ENCODE results near the gene PTGER4.

Gene PTGER4

GRCh38 chr5:40680741-40681362 lies 1.1 kb downstream of the PTGER4 start:
- Mint-ChIP-seq H3K27ac (peak overlapping the region; percentile 95 to 97), H3K27me3 (no peaks in the 10 kb centered on the region), H3K4me3 (peak overlapping the region; percentile 92 to 94), H3K4me1 (peaks cover 34% of the 10 kb centered on the region), H3K9me3 (no peaks in the 10 kb centered on the region)
- DNase-seq (peak; percentile 66 to 69), ATAC-seq (no peak)

- Mint-ChIP-seq H3K9me3 (no peaks in the 10 kb centered on the region), H3K4me3 (peak overlapping the region; percentile 92 to 94), H3K27me3 (no peaks in the 10 kb centered on the region), H3K4me1 (peaks cover 32% of the 10 kb centered on the region), H3K27ac (peak overlapping the region; percentile 95 to 97)
- peak; percentile 11 for ATAC-seq
- DNase-seq: peak; percentile 56 to 68
Measured at GRCh38 chr5:40681363-40682153, 1.8 kb downstream of the PTGER4 start.

GRCh38 chr5:40682154-40683017 lies 2.7 kb downstream of the PTGER4 start:
- H3K27ac Mint-ChIP-seq: peak overlapping the region; percentile 95 to 97
- DNase-seq: no peak
- ATAC-seq: peak; percentile 5
- H3K4me1 Mint-ChIP-seq: peaks cover 28% of the 10 kb centered on the region
- no peaks in the 10 kb centered on the region for H3K27me3 Mint-ChIP-seq
- peak overlapping the region; percentile 92 to 94 for H3K4me3 Mint-ChIP-seq
- H3K9me3 Mint-ChIP-seq: no peaks in the 10 kb centered on the region

GRCh38 chr5:40683305-40683704 lies 3.6 kb downstream of the PTGER4 start:
- Mint-ChIP-seq H3K27ac (peak overlapping the region; percentile 75 to 95), H3K9me3 (no peaks in the 10 kb centered on the region), H3K4me3 (peak overlapping the region; percentile 92 to 94), H3K27me3 (no peaks in the 10 kb centered on the region), H3K4me1 (peaks cover 31% of the 10 kb centered on the region)
- ATAC-seq (no peak), DNase-seq (no peak)

GRCh38 chr5:40685193-40685592 lies 5.5 kb downstream of the PTGER4 start:
- no peaks in the 10 kb centered on the region for H3K9me3 Mint-ChIP-seq
- no peak for ATAC-seq
- H3K4me1 Mint-ChIP-seq: peaks cover 40% of the 10 kb centered on the region
- H3K27me3 Mint-ChIP-seq: no peaks in the 10 kb centered on the region
- DNase-seq: no peak
- peak overlapping the region in 1 of 2 donors; percentile 72 for H3K27ac Mint-ChIP-seq
- peak overlapping the region; percentile 82 to 94 for H3K4me3 Mint-ChIP-seq

- no peak for ATAC-seq
- Mint-ChIP-seq H3K4me1 (peaks cover 48% of the 10 kb centered on the region), H3K4me3 (peak overlapping the region; percentile 82 to 94), H3K27ac (peak overlapping the region in 1 of 2 donors; percentile 83), H3K9me3 (no peaks in the 10 kb centered on the region), H3K27me3 (no peaks in the 10 kb centered on the region)
- no peak for DNase-seq
Measured at GRCh38 chr5:40685976-40686486, 6.3 kb downstream of the PTGER4 start.

- Mint-ChIP-seq H3K27ac (peak overlapping the region; percentile 84 to 94), H3K4me3 (peak overlapping the region; percentile 82 to 94), H3K4me1 (peaks cover 61% of the 10 kb centered on the region), H3K9me3 (no peaks in the 10 kb centered on the region), H3K27me3 (no peaks in the 10 kb centered on the region)
- DNase-seq: peak in 1 of 2 donors; percentile 58
- peak; percentile 57 for ATAC-seq
Measured at GRCh38 chr5:40687321-40687720, 7.6 kb downstream of the PTGER4 start.

GRCh38 chr5:40688127-40688761 lies 8.5 kb downstream of the PTGER4 start:
- ATAC-seq (peak; percentile 79), DNase-seq (peak; percentile 80 to 86)
- Mint-ChIP-seq H3K4me3 (peak overlapping the region; percentile 82 to 94), H3K27me3 (no peaks in the 10 kb centered on the region), H3K27ac (peak overlapping the region; percentile 85 to 94), H3K9me3 (no peaks in the 10 kb centered on the region), H3K4me1 (peaks cover 63% of the 10 kb centered on the region)

- DNase-seq (no peak), ATAC-seq (no peak)
- peak overlapping the region; percentile 82 to 94 for H3K4me3 Mint-ChIP-seq
- no peaks in the 10 kb centered on the region for H3K27me3 Mint-ChIP-seq
- peak overlapping the region; percentile 65 to 94 for H3K27ac Mint-ChIP-seq
- no peaks in the 10 kb centered on the region for H3K9me3 Mint-ChIP-seq
- peaks cover 63% of the 10 kb centered on the region for H3K4me1 Mint-ChIP-seq
Measured at GRCh38 chr5:40688996-40689395, 9.3 kb downstream of the PTGER4 start.

- DNase-seq (peak; percentile 47 to 69), ATAC-seq (peak; percentile 90)
- Mint-ChIP-seq H3K27ac (peak overlapping the region; percentile 65 to 94), H3K27me3 (no peaks in the 10 kb centered on the region), H3K9me3 (no peaks in the 10 kb centered on the region), H3K4me3 (peak overlapping the region; percentile 27 to 76), H3K4me1 (peaks cover 63% of the 10 kb centered on the region)
Measured at GRCh38 chr5:40689438-40689837, 9.7 kb downstream of the PTGER4 start.

GRCh38 chr5:40690267-40690666 lies 10.6 kb downstream of the PTGER4 start:
- no peak for ATAC-seq

GRCh38 chr5:40691894-40692293 lies 12.2 kb downstream of the PTGER4 start:
- Mint-ChIP-seq H3K27me3 (no peaks in the 10 kb centered on the region), H3K4me3 (no peak overlapping the region), H3K4me1 (peaks cover 54% of the 10 kb centered on the region), H3K9me3 (peaks cover 5 to 9% of the 10 kb centered on the region in 2 donors), H3K27ac (no peak overlapping the region)
- ATAC-seq (no peak), DNase-seq (no peak)

More at GRCh38 chr5:40690267-40690666, 10.6 kb downstream of the PTGER4 start:
- no peak for DNase-seq
- Mint-ChIP-seq H3K27ac (peak overlapping the region in 1 of 2 donors; percentile 74), H3K4me3 (peak overlapping the region in 1 of 2 donors; percentile 66), H3K9me3 (no peaks in the 10 kb centered on the region), H3K4me1 (peaks cover 63% of the 10 kb centered on the region), H3K27me3 (no peaks in the 10 kb centered on the region)

- H3K27me3 Mint-ChIP-seq: no peaks in the 10 kb centered on the region
- H3K27ac Mint-ChIP-seq: no peak overlapping the region
- peaks cover 29% of the 10 kb centered on the region for H3K4me1 Mint-ChIP-seq
- peaks cover 6 to 10% of the 10 kb centered on the region in 2 donors for H3K9me3 Mint-ChIP-seq
- no peak for DNase-seq
- no peak overlapping the region for H3K4me3 Mint-ChIP-seq
- no peak for ATAC-seq
Measured at GRCh38 chr5:40694433-40694832, 14.7 kb downstream of the PTGER4 start.

GRCh38 chr5:40700116-40700782 lies 20.5 kb downstream of the PTGER4 start:
- no peak overlapping the region for H3K27ac Mint-ChIP-seq
- H3K4me3 Mint-ChIP-seq: no peak overlapping the region
- ATAC-seq (no peak), DNase-seq (no peak)
- no peaks in the 10 kb centered on the region for H3K27me3 Mint-ChIP-seq
- peaks cover 38 to 55% of the 10 kb centered on the region in 2 donors for H3K9me3 Mint-ChIP-seq
- no peaks in the 10 kb centered on the region for H3K4me1 Mint-ChIP-seq

Data from stimulated activated naive CD8-positive, alpha-beta T cell treated with anti-CD3 and anti-CD28 coated beads, Interleukin-15, amount 100 ng/mL, for 72 hours (primary cell).